Measurements from ENCODE around the gene REPS2. TPM values are rescaled to one million over a fixed set of nuclear protein-coding genes. Genes with fewer than 3 reads are reported as not detected.

Gene REPS2
- total RNA-seq, 1 experiment from 2014 or later = 3.7 TPM

- no peak overlapping the region for H2BK5ac ChIP-seq (ENCODE audit: insufficient read length, low read length)
- DNase-seq = no peak
- no peaks in the 10 kb centered on the region for H3K27me3 ChIP-seq (ENCODE audit: insufficient read depth, low read length)
- H2AFZ ChIP-seq (ENCODE audit: low read length) = no peak overlapping the region
- H3K9me3 Mint-ChIP-seq = no peaks in the 10 kb centered on the region
- H3K23ac ChIP-seq (ENCODE audit: insufficient read length, low read depth, low read length) = no peak overlapping the region
- H3K4me1 ChIP-seq (ENCODE audit: insufficient read depth, low read length) = no peaks in the 10 kb centered on the region
- H4K20me1 ChIP-seq (ENCODE audit: control insufficient read depth, insufficient read depth, insufficient read length) = no peaks in the 10 kb centered on the region
- no peak overlapping the region for H3K9ac ChIP-seq (ENCODE audit: extremely low read depth, insufficient read length, low read length)
- WGBS (ENCODE audit: extremely low coverage, insufficient read length, low lambda C conversion rate) = no CpG with 5 or more reads among the region's 3 CpGs
- no peak overlapping the region for H2BK12ac ChIP-seq (ENCODE audit: insufficient read length, low read depth, low read length)
- no peak overlapping the region for H3K18ac ChIP-seq (ENCODE audit: insufficient read length, low read depth, low read length)
- no peak overlapping the region for H3K56ac ChIP-seq (ENCODE audit: insufficient read length, low read depth, low read length)
- no peak overlapping the region for H3K4me2 ChIP-seq (ENCODE audit: insufficient read depth, insufficient read length, low read length)
- H2BK20ac ChIP-seq (ENCODE audit: low read depth, low read length, poor library complexity, severe bottlenecking) = no peak overlapping the region
- H4K5ac ChIP-seq (ENCODE audit: insufficient read length, low read depth, low read length) = no peak overlapping the region
- H3K4me3 Mint-ChIP-seq = no peak overlapping the region
- H3K27ac ChIP-seq (ENCODE audit: insufficient read length, low read depth, low read length) = no peak overlapping the region
- no peaks in the 10 kb centered on the region for H3K36me3 Mint-ChIP-seq (ENCODE audit: insufficient read depth in 1 of 3, low read depth in 3 of 3)
- TF ChIP-seq CTCF (conservative IDR thresholded peaks at IDR 0.05) = no peak
- H2BK15ac ChIP-seq (ENCODE audit: low read depth, low read length) = no peak overlapping the region
- no peak overlapping the region for H3K4ac ChIP-seq (ENCODE audit: low read depth, low read length)
- H2AK5ac ChIP-seq (ENCODE audit: insufficient read length, low read length) = no peak overlapping the region
- no peak overlapping the region for H4K8ac ChIP-seq (replicated peaks; ENCODE audit: insufficient read length, low read depth, low read length)
- H3K27ac Mint-ChIP-seq = peak overlapping the region in 1 of 3 experiments; percentile 2; a peak in 1 of 7 replicates
- no peaks in the 10 kb centered on the region for H3K79me2 ChIP-seq (ENCODE audit: insufficient read depth, low read length)
- H3K14ac ChIP-seq (ENCODE audit: insufficient read depth, low read length) = no peak overlapping the region
- no peaks in the 10 kb centered on the region for H3K79me1 ChIP-seq (ENCODE audit: insufficient read depth, low read depth, low read length, poor library complexity, severe bottlenecking)
- no peaks in the 10 kb centered on the region for H3K4me1 Mint-ChIP-seq
- H3K27me3 Mint-ChIP-seq (ENCODE audit: low read depth) = no peaks in the 10 kb centered on the region; the same call in 1 of the 2 replicates
- no peak overlapping the region for H3T11ph ChIP-seq (ENCODE audit: low read length)
- H4K91ac ChIP-seq (ENCODE audit: insufficient read length, low read depth, low read length) = no peak overlapping the region
- no peaks in the 10 kb centered on the region for H3K9me3 ChIP-seq (ENCODE audit: control insufficient read depth, low read depth, low read length)
- no peak overlapping the region for H2BK120ac ChIP-seq (ENCODE audit: low read depth, low read length, poor library complexity, severe bottlenecking)
- H3K23me2 ChIP-seq (ENCODE audit: insufficient read length, low read depth, low read length, poor library complexity, severe bottlenecking) = no peaks in the 10 kb centered on the region
Measured at GRCh38 chrX:17009856-17010625, 63.6 kb downstream of the REPS2 start.
